Brain microvascular endothelial cell (primary cell): ENCODE results near the gene ZCCHC10.
"Not testable (repeated sequence)": the region's sequence is repeated elsewhere in the genome, so short reads cannot be mapped to it uniquely, and the experiment has no call there.

Experiments
- DNase-seq: peaks from one replicate; pipeline ENCODE4 v3.0.0-alpha.2; 2020
- H3K27ac ChIP-seq: fragments of 250-450 bp; sonication (Bioruptor Pico); 2 replicates; pipeline ENCODE4 v1.5.1; 2020; ENCODE audit warnings: mild to moderate bottlenecking, moderate library complexity
- H3K27me3 ChIP-seq: fragments of 250-450 bp; sonication (Bioruptor Pico); replicated peaks from 2 replicates; pipeline ENCODE4 v1.5.1; 2020; ENCODE audit warnings: mild to moderate bottlenecking
- H3K36me3 ChIP-seq: fragments of 250-450 bp; sonication (Bioruptor Pico); replicated peaks from 2 replicates; pipeline ENCODE4 v1.5.1; 2020; ENCODE audit warnings: mild to moderate bottlenecking
- H3K4me3 ChIP-seq: 2 replicates; pipeline ENCODE4 v1.5.1; 2011; ENCODE audit warnings: low read depth, mild to moderate bottlenecking, control low read depth, low read length, moderate library complexity
- CTCF ChIP-seq: IDR thresholded peaks from 2 replicates; pipeline ENCODE4 v1.5.1; 2011; ENCODE audit warnings: low read depth, mild to moderate bottlenecking, moderate library complexity, low read length, control low read depth, inconsistent platforms; ENCODE audit errors: missing control alignments
- in situ Hi-C: cut with HindIII; loops from 2 replicates; pipeline ENCODE4 v1.10.0; 2017; ENCODE audit warnings: low sequenced_read_pairs, low pct_ligation_motif_present

ZCCHC10 gene

GRCh38 chr5:133048993-133049725, 22.8 kb upstream of the ZCCHC10 start:
- Histone ChIP-seq H3K4me3 (no peak overlapping the region), H3K27me3 (no peaks in the 10 kb centered on the region), H3K27ac (peak overlapping the region; percentile 43), H3K36me3 (no peaks in the 10 kb centered on the region)
- DNase-seq: no peak
- in situ Hi-C loops: no loop called here
- TF ChIP-seq CTCF: no peak

GRCh38 chr5:133047404-133047803, 21.1 kb upstream of the ZCCHC10 start:
- TF ChIP-seq CTCF: no peak
- no peak for DNase-seq
- in situ Hi-C loops: no loop called here
- Histone ChIP-seq H3K4me3 (no peak overlapping the region), H3K27me3 (no peaks in the 10 kb centered on the region), H3K36me3 (no peaks in the 10 kb centered on the region), H3K27ac (no peak overlapping the region)

- in situ Hi-C loops, H3K36me3 ChIP-seq, H3K4me3 ChIP-seq, H3K27me3 ChIP-seq: not testable (repeated sequence)
- peak; percentile 80 for DNase-seq
- H3K27ac ChIP-seq: peak overlapping the region; percentile 19
Observed at GRCh38 chr5:133046560-133046959, 20.2 kb upstream of the ZCCHC10 start.

- DNase-seq: peak; percentile 36
- no peak overlapping the region for H3K4me3 ChIP-seq
- in situ Hi-C loops: no loop called here
- H3K27ac ChIP-seq: no peak overlapping the region
- H3K36me3 ChIP-seq: no peaks in the 10 kb centered on the region
- peak; percentile 29 for TF ChIP-seq CTCF
- no peaks in the 10 kb centered on the region for H3K27me3 ChIP-seq
Observed at GRCh38 chr5:133041910-133042309, 15.6 kb upstream of the ZCCHC10 start.

GRCh38 chr5:133041157-133041784, 14.9 kb upstream of the ZCCHC10 start:
- Histone ChIP-seq H3K36me3 (no peaks in the 10 kb centered on the region), H3K27me3 (no peaks in the 10 kb centered on the region), H3K27ac (no peak overlapping the region), H3K4me3 (no peak overlapping the region)
- DNase-seq: no peak
- in situ Hi-C loops: no loop called here
- TF ChIP-seq CTCF: no peak

- H3K27ac ChIP-seq, in situ Hi-C loops: not testable (repeated sequence)
Observed at GRCh38 chr5:133036677-133037076, 10.3 kb upstream of the ZCCHC10 start.

GRCh38 chr5:133035224-133035623, 8.9 kb upstream of the ZCCHC10 start:
- no peaks in the 10 kb centered on the region for H3K27me3 ChIP-seq
- no peaks in the 10 kb centered on the region for H3K36me3 ChIP-seq
- in situ Hi-C loops: no loop called here
- TF ChIP-seq CTCF: no peak
- no peak overlapping the region for H3K4me3 ChIP-seq
- no peak for DNase-seq
- H3K27ac ChIP-seq: no peak overlapping the region

More at GRCh38 chr5:133036677-133037076, 10.3 kb upstream of the ZCCHC10 start:
- not testable (repeated sequence) for H3K27me3 ChIP-seq, DNase-seq, H3K4me3 ChIP-seq, H3K36me3 ChIP-seq
